Endodermal cell (in vitro differentiated cells): ENCODE data around the gene SPAG9. TPM values are rescaled to one million over a fixed set of nuclear protein-coding genes. Genes with fewer than 3 reads are reported as not detected.

Experiments used
- DNase-seq: peaks from one replicate; pipeline ENCODE4 v3.0.0-alpha.2; 2017
- H3K27ac ChIP-seq: 2 replicates; pipeline ENCODE4 v1.5.1; 2013; ENCODE audit warnings: mild to moderate bottlenecking, low read depth, low read length, moderate library complexity
- H3K27me3 ChIP-seq: 2 replicates; pipeline ENCODE4 v1.6.1; 2013; ENCODE audit warnings: mild to moderate bottlenecking, low read length, moderate library complexity; ENCODE audit not compliant: insufficient read depth, control insufficient read depth, poor library complexity, severe bottlenecking
- H3K36me3 ChIP-seq: 2 replicates; pipeline ENCODE4 v1.7.0; 2013; ENCODE audit warnings: mild to moderate bottlenecking, low read length, moderate library complexity; ENCODE audit not compliant: control insufficient read depth, insufficient read depth
- H3K4me1 ChIP-seq: one replicate; pipeline ENCODE4 v1.7.0; 2013; ENCODE audit warnings: low read length; ENCODE audit not compliant: control insufficient read depth, insufficient read depth
- H3K4me3 ChIP-seq: 2 replicates; pipeline ENCODE4 v1.5.1; 2013; ENCODE audit warnings: mild to moderate bottlenecking, low read length, moderate library complexity
- H3K9ac ChIP-seq: 2 replicates; pipeline ENCODE4 v1.6.1; 2013; ENCODE audit warnings: mild to moderate bottlenecking, low read length, moderate library complexity; ENCODE audit not compliant: poor library complexity, severe bottlenecking; ENCODE audit errors: extremely low read depth
- H3K9me3 ChIP-seq: 2 replicates; pipeline ENCODE4 v1.6.1; 2013; ENCODE audit warnings: mild to moderate bottlenecking, low read length, moderate library complexity; ENCODE audit not compliant: control insufficient read depth
- H3K27ac Mint-ChIP-seq: 2 replicates; pipeline ENCODE4 v1.8.0; 2020; ENCODE audit warnings: mixed read lengths
- H3K27me3 Mint-ChIP-seq: 2 replicates; pipeline ENCODE4 v1.8.0; 2021; ENCODE audit warnings: mild to moderate bottlenecking, mixed read lengths; ENCODE audit not compliant: insufficient read depth
- H3K36me3 Mint-ChIP-seq: 2 replicates; pipeline ENCODE4 v1.8.0; 2020; ENCODE audit warnings: low read depth, mixed read lengths
- H3K4me1 Mint-ChIP-seq: 2 replicates; pipeline ENCODE4 v1.8.0; 2020; ENCODE audit warnings: mixed read lengths
- H3K4me3 Mint-ChIP-seq: 2 replicates; pipeline ENCODE4 v1.8.0; 2020; ENCODE audit warnings: mild to moderate bottlenecking, moderate library complexity, mixed read lengths
- H3K9me3 Mint-ChIP-seq: 2 replicates; pipeline ENCODE4 v1.8.0; 2020; ENCODE audit warnings: mild to moderate bottlenecking, mixed read lengths
- WGBS, 2 experiments: methylation state at CpG; one replicate each; pipeline versions ENCODE4 v1.1.5 to v1.1.7; 2013; ENCODE audit warnings: missing lambda C conversion rate in 2 of 2, mixed read lengths in 1 of 2; ENCODE audit not compliant: insufficient coverage in 1 of 2, insufficient read length in 1 of 2; 5-methylcytosine and 5-hydroxymethylcytosine counted together
- total RNA-seq, 2 donors: library from RNA; stranded (reverse); fragmentation: NEBNext Ultra II Directional in 1 of 2; extraction: Animal tissue kit (Norgen Biotek cat#: 25700) in 1 of 2; gene quantifications; 2 replicates in 1 of 2; 3 replicates in 1 of 2; pipeline ENCODE4 v1.2.1, GENCODE V29; 2021
- TF ChIP-seq, protein P1 (sequence below): fragments of 200-600 bp; sonication (generic); conservative IDR thresholded peaks from 2 replicates; pipeline ENCODE4 v1.5.0; 2021; ENCODE audit warnings: antibody characterized with exemption, mild to moderate bottlenecking

SPAG9 gene
- total RNA-seq, 2 donors from 2014 or later, result 64.8 to 77.7 TPM

DNA sequence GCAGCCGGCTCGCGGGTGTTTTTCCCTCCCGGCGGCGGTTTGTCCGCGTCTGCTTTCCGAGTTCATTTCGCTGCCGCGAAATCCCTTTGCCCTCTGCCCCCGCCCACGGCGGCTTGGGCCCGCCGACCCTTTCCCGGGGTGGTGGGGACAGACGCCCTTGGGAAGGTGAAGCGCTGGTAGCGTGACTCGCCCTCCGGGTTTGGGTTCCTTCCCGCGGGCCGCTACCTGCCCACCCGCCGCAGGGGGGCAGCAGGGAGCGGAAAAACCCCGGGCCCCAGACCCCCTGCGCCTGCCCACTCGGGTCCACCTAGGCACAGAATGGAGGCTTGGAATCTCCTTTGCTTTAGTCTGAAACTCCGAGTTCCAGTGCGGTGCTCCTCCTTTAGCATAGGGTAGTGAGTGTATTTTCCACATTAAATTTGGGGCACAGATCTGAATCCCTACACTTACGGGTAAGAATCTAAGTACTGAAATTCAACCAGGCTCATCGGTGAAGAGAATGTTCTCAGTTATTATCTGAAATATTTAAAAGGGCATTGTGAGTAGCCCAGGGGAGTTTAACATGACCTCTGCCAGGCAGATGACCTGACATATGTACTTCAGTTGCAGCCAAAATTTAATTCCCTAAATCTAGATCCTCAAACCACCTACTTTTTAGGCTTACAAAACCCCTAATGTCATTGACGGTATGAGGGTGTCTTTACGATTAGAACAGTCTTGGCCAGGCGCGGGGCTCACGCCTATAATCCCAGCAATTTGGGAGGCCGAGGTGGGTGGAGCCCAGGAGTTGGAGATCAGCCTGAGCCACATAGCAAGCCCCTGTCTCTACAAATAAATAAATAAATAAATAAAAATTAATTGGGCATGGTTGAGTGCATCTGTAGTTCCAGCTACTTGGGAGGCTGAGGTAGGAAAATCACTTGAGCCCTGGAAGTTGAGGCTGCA, 46.6 kb upstream of the SPAG9 start:
- H3K4me3 ChIP-seq, result peak overlapping the region; percentile 96
- DNase-seq, result peak; percentile 90
- H3K9ac ChIP-seq, result peak overlapping the region; percentile 79
- peak overlapping the region; percentile 94 for H3K4me3 Mint-ChIP-seq
- peak overlapping the region; percentile 72 for H3K27ac Mint-ChIP-seq
- H3K9me3 Mint-ChIP-seq, result no peaks in the 10 kb centered on the region
- H3K27me3 Mint-ChIP-seq, result peaks cover 1% of the 10 kb centered on the region
- no peaks in the 10 kb centered on the region for H3K9me3 ChIP-seq
- TF ChIP-seq, protein P1, sequence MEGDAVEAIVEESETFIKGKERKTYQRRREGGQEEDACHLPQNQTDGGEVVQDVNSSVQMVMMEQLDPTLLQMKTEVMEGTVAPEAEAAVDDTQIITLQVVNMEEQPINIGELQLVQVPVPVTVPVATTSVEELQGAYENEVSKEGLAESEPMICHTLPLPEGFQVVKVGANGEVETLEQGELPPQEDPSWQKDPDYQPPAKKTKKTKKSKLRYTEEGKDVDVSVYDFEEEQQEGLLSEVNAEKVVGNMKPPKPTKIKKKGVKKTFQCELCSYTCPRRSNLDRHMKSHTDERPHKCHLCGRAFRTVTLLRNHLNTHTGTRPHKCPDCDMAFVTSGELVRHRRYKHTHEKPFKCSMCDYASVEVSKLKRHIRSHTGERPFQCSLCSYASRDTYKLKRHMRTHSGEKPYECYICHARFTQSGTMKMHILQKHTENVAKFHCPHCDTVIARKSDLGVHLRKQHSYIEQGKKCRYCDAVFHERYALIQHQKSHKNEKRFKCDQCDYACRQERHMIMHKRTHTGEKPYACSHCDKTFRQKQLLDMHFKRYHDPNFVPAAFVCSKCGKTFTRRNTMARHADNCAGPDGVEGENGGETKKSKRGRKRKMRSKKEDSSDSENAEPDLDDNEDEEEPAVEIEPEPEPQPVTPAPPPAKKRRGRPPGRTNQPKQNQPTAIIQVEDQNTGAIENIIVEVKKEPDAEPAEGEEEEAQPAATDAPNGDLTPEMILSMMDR, result peak; percentile 89
- H3K4me1 Mint-ChIP-seq, result peaks cover 14% of the 10 kb centered on the region
- H3K27me3 ChIP-seq, result no peaks in the 10 kb centered on the region
- H3K27ac ChIP-seq, result peak overlapping the region; percentile 38
- WGBS, 2 experiments, result 15 to 34% methylated on average over 18 to 42 of the region's 42 CpGs
- H3K4me1 ChIP-seq, result peaks cover 4% of the 10 kb centered on the region
- peaks cover 52% of the 10 kb centered on the region for H3K36me3 Mint-ChIP-seq
- H3K36me3 ChIP-seq, result peaks cover 49% of the 10 kb centered on the region

DNA sequence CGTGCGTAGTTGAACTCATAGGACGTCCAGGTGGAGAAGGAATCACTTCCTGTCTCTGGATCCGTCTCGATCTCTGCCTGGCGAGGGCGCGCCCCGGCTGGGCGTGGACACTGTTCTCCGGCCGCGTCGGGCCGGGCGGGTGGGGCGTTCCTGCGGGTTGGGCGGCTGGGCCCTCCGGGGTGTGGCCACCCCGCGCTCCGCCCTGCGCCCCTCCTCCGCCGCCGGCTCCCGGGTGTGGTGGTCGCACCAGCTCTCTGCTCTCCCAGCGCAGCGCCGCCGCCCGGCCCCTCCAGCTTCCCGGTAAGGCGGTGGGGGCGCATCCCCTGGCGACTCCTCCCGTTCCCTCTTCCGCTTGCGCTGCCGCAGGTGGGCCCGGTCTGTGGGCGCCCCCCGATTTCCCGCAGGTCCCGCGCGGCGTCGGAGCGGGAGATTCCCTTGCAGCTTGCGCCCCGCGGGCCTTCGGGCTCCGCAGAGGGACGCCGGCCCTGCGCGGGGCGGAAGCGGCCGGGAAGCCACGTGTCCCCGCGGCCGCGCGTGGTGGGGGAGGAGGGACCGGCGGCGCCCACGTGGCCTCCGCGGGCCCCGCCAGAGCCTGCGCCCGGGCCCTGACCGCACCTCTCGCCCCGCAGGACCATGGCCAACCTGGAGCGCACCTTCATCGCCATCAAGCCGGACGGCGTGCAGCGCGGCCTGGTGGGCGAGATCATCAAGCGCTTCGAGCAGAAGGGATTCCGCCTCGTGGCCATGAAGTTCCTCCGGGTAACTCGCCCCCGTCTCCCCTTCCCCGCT, 45.7 kb upstream of the SPAG9 start, which contains the start of gene NME2:
NME2 (plus strand) TSS at position 214 of the 789 bp plus-strand sequence; CDS start at position 634, 420 bp downstream.
- Histone ChIP-seq H3K4me1 (peaks cover 4% of the 10 kb centered on the region), H3K27me3 (no peaks in the 10 kb centered on the region), H3K4me3 (peak within 1 kb of the TSS; percentile 96), H3K9me3 (no peaks in the 10 kb centered on the region), H3K36me3 (peaks cover 52% of the 10 kb centered on the region), H3K9ac (peak within 1 kb of the TSS; percentile 79), H3K27ac (peak within 1 kb of the TSS; percentile 38)
- Mint-ChIP-seq H3K4me1 (peaks cover 14% of the 10 kb centered on the region), H3K27me3 (peaks cover 1% of the 10 kb centered on the region), H3K27ac (peak within 1 kb of the TSS; percentile 98), H3K9me3 (no peaks in the 10 kb centered on the region), H3K4me3 (peak within 1 kb of the TSS; percentile 94), H3K36me3 (peaks cover 54% of the 10 kb centered on the region)
- TF ChIP-seq, protein P1, result no peak
- 0 to 2% methylated on average over 13 to 98 of the region's 98 CpGs for WGBS, 2 experiments
- DNase-seq, result peak; percentile 99

GRCh38 chr17:51165680-51166197, 45.1 kb upstream of the SPAG9 start:
- H3K4me1 Mint-ChIP-seq, result peaks cover 14% of the 10 kb centered on the region
- H3K36me3 ChIP-seq, result peaks cover 50% of the 10 kb centered on the region
- H3K27me3 Mint-ChIP-seq, result peaks cover 1% of the 10 kb centered on the region
- no peak overlapping the region for H3K9ac ChIP-seq
- H3K4me3 ChIP-seq, result peak overlapping the region; percentile 96
- peaks cover 4% of the 10 kb centered on the region for H3K4me1 ChIP-seq
- no peak overlapping the region for H3K27ac ChIP-seq
- peak overlapping the region; percentile 94 for H3K4me3 Mint-ChIP-seq
- H3K9me3 ChIP-seq, result no peaks in the 10 kb centered on the region
- no peaks in the 10 kb centered on the region for H3K9me3 Mint-ChIP-seq
- peaks cover 54% of the 10 kb centered on the region for H3K36me3 Mint-ChIP-seq
- DNase-seq, result no peak
- no peaks in the 10 kb centered on the region for H3K27me3 ChIP-seq
- WGBS, 2 experiments, result 10 to 20% methylated on average over 12 to 21 of the region's 21 CpGs
- peak overlapping the region; percentile 98 for H3K27ac Mint-ChIP-seq
- TF ChIP-seq, protein P1, result no peak
